RWPE2 (cell line): Measurements from ENCODE around the gene KRT80.

Source experiments
- ATAC-seq: fragments of 200-7000 bp; cut with Tn5 transposase; 3 replicates; pipeline ENCODE4 v1.9.1; 2021; ENCODE audit warnings: low read depth
- DNase-seq: peaks from one replicate; pipeline ENCODE4 v3.0.0-alpha.2; 2020; ENCODE audit warnings: low spot score
- H3K27ac ChIP-seq: fragments of 450-650 bp; 2 replicates; pipeline ENCODE4 v1.5.1; 2017; ENCODE audit warnings: mild to moderate bottlenecking; ENCODE audit not compliant: poor library complexity, severe bottlenecking
- H3K27me3 ChIP-seq: fragments of 250-450 bp; sonication (Bioruptor Pico); 2 replicates; pipeline ENCODE4 v1.5.1; 2021; ENCODE audit warnings: mild to moderate bottlenecking, moderate library complexity; ENCODE audit not compliant: insufficient read depth, poor library complexity, severe bottlenecking
- H3K36me3 ChIP-seq: fragments of 250-450 bp; sonication (Bioruptor Pico); 2 replicates; pipeline ENCODE4 v1.5.1; 2020; ENCODE audit warnings: low read depth, mild to moderate bottlenecking, moderate library complexity
- H3K4me1 ChIP-seq: fragments of 250-450 bp; sonication (Bioruptor Pico); 2 replicates; pipeline ENCODE4 v1.5.1; 2021; ENCODE audit warnings: mild to moderate bottlenecking, moderate library complexity; ENCODE audit not compliant: insufficient read depth, poor library complexity, severe bottlenecking
- H3K4me3 ChIP-seq: fragments of 250-450 bp; sonication (Bioruptor Pico); 2 replicates; pipeline ENCODE4 v1.5.1; 2021; ENCODE audit warnings: mild to moderate bottlenecking, moderate library complexity; ENCODE audit not compliant: severe bottlenecking
- H3K9me3 ChIP-seq: fragments of 250-450 bp; sonication (Bioruptor Pico); 2 replicates; pipeline ENCODE4 v1.5.1; 2021; ENCODE audit warnings: mild to moderate bottlenecking, moderate library complexity; ENCODE audit not compliant: severe bottlenecking
- CTCF ChIP-seq: fragments of 450-650 bp; IDR thresholded peaks from one replicate; pipeline ENCODE4 v1.5.1; 2017; ENCODE audit warnings: mild to moderate bottlenecking, moderate library complexity; ENCODE audit not compliant: poor library complexity, severe bottlenecking

KRT80 gene

GRCh38 chr12:52190860-52191729 is 719 bp downstream of the KRT80 start:
- peak overlapping the region; percentile 36 for H3K4me3 ChIP-seq
- H3K4me1 ChIP-seq, result peaks cover 53% of the 10 kb centered on the region
- TF ChIP-seq CTCF, result no peak
- H3K36me3 ChIP-seq, result peaks cover 4% of the 10 kb centered on the region; the same call in 1 of the 2 replicates
- H3K27me3 ChIP-seq, result no peaks in the 10 kb centered on the region
- peak; percentile 30 for ATAC-seq
- H3K27ac ChIP-seq, result peak overlapping the region; percentile 92
- DNase-seq, result no peak
- H3K9me3 ChIP-seq, result no peaks in the 10 kb centered on the region

GRCh38 chr12:52189376-52190174 is 2.2 kb downstream of the KRT80 start:
- peaks cover 63% of the 10 kb centered on the region for H3K4me1 ChIP-seq
- no peaks in the 10 kb centered on the region for H3K9me3 ChIP-seq
- no peak for ATAC-seq
- no peaks in the 10 kb centered on the region for H3K27me3 ChIP-seq
- H3K4me3 ChIP-seq, result no peak overlapping the region
- no peak for TF ChIP-seq CTCF
- peak overlapping the region; percentile 92 for H3K27ac ChIP-seq
- peaks cover 11% of the 10 kb centered on the region for H3K36me3 ChIP-seq
- DNase-seq, result no peak

- TF ChIP-seq CTCF, result no peak
- no peak for ATAC-seq
- H3K27ac ChIP-seq, result peak overlapping the region; percentile 92
Measured at GRCh38 chr12:52188658-52189057, 3.2 kb downstream of the KRT80 start.

GRCh38 chr12:52187640-52188039 is 4.2 kb downstream of the KRT80 start:
- TF ChIP-seq CTCF, result no peak
- Histone ChIP-seq H3K27me3 (no peaks in the 10 kb centered on the region), H3K9me3 (no peaks in the 10 kb centered on the region), H3K27ac (peak overlapping the region; percentile 92), H3K4me3 (no peak overlapping the region), H3K36me3 (peaks cover 11% of the 10 kb centered on the region), H3K4me1 (peaks cover 68% of the 10 kb centered on the region)
- no peak for ATAC-seq
- DNase-seq, result no peak

More at GRCh38 chr12:52188658-52189057, 3.2 kb downstream of the KRT80 start:
- H3K4me1 ChIP-seq, result peaks cover 64% of the 10 kb centered on the region
- peaks cover 11% of the 10 kb centered on the region for H3K36me3 ChIP-seq
- DNase-seq, result no peak
- H3K27me3 ChIP-seq, result no peaks in the 10 kb centered on the region
- no peaks in the 10 kb centered on the region for H3K9me3 ChIP-seq
- no peak overlapping the region for H3K4me3 ChIP-seq
